Retinal pigment epithelial cell (primary cell): ENCODE data around the gene MCEMP1.

Experiments used
- DNase-seq: peaks from one replicate; pipeline ENCODE4 v3.0.0-alpha.2; 2010; ENCODE audit warnings: low read depth
- H3K4me3 ChIP-seq: 2 replicates; pipeline ENCODE4 v1.5.1; 2011; ENCODE audit warnings: mild to moderate bottlenecking, low read length, control low read depth, moderate library complexity
- CTCF ChIP-seq: conservative IDR thresholded peaks from 2 replicates; pipeline ENCODE4 v1.5.1; 2011; ENCODE audit warnings: low read depth, low read length, control low read depth, inconsistent platforms

MCEMP1 gene

GRCh38 chr19:7705387-7706187 is 28.7 kb downstream of the MCEMP1 start:
- no peak for TF ChIP-seq CTCF
- no peak overlapping the region for H3K4me3 ChIP-seq
- DNase-seq: no peak

GRCh38 chr19:7706188-7706954 is 29.5 kb downstream of the MCEMP1 start:
- H3K4me3 ChIP-seq: no peak overlapping the region
- TF ChIP-seq CTCF: no peak
- no peak for DNase-seq

- no peak for TF ChIP-seq CTCF
- DNase-seq: no peak
- H3K4me3 ChIP-seq: no peak overlapping the region
These were observed 30.1 kb downstream of the MCEMP1 start for GRCh38 chr19:7706955-7707456.

- no peak overlapping the region for H3K4me3 ChIP-seq
- DNase-seq: no peak
- TF ChIP-seq CTCF: no peak
These were observed 33.1 kb downstream of the MCEMP1 start for GRCh38 chr19:7709932-7710460.

- TF ChIP-seq CTCF: no peak
- DNase-seq: no peak
- H3K4me3 ChIP-seq: no peak overlapping the region
These were observed 33.7 kb downstream of the MCEMP1 start for GRCh38 chr19:7710616-7711015.

- TF ChIP-seq CTCF: no peak
- H3K4me3 ChIP-seq: no peak overlapping the region
- DNase-seq: no peak
These were observed 38.8 kb downstream of the MCEMP1 start for GRCh38 chr19:7715671-7716070.

GRCh38 chr19:7716762-7717161 is 39.9 kb downstream of the MCEMP1 start:
- no peak for DNase-seq
- H3K4me3 ChIP-seq: no peak overlapping the region
- no peak for TF ChIP-seq CTCF
